K562 (cell line): Measurements from ENCODE around the gene HMGCLL1. TPM values are rescaled to one million over a fixed set of nuclear protein-coding genes. Genes with fewer than 3 reads are reported as not detected.

Experiments used
- ATAC-seq: fragments of 200-7000 bp; cut with Tn5 transposase; 3 replicates; pipeline ENCODE4 v1.9.1; 2020; ENCODE audit warnings: moderate library complexity
- BruUV-seq: library from RNA; stranded (reverse); fragments of 400-500 nt; replicated peaks from 2 replicates; lab custom pipeline; 2021; lab: Mats Ljungman, UMichigan
- CTCF ChIA-PET: fragments of 300-600 bp; formaldehyde crosslinking; extraction: SDS; loops from one replicate; lab custom pipeline; 2021; ENCODE audit warnings: low intra/inter-chr PET ratio; lab: Yijun Ruan, JAX
- POLR2A ChIA-PET: fragments of 300-600, 350-650 bp; sonication (Branson Sonifier 250); formaldehyde crosslinking; extraction: SDS; loops from one replicate; lab custom pipeline; 2021; ENCODE audit warnings: antibody characterized with exemption, inconsistent platforms; lab: Yijun Ruan, JAX
- DNase-seq, 4 experiments: peaks; one replicate each; pipeline versions ENCODE4 v3.0.0 to v3.0.0-alpha.2; 2011 to 2018; ENCODE audit warnings: low spot score in 3 of 4, mixed read lengths in 3 of 4; ENCODE audit errors: extremely low read depth in 1 of 4
- FAIRE-seq: peaks from 2 replicates; lab custom pipeline; 2011; peaks lifted over from hg19 to GRCh38; lab: Jason Lieb, UNC
- H2AFZ ChIP-seq: 2 replicates; pipeline ENCODE4 v1.6.0; 2011; ENCODE audit warnings: low read depth, low read length, control low read depth, inconsistent platforms
- H3K27ac ChIP-seq: fragments of 200-600 bp; 3 replicates; pipeline ENCODE4 v1.8.0; 2011; ENCODE audit warnings: low read depth, mild to moderate bottlenecking, control low read depth, inconsistent platforms, low read length, moderate library complexity, mixed read lengths; ENCODE audit errors: extremely low read depth
- H3K27me3 ChIP-seq, 2 experiments: fragments of 300-600 bp in 1 of 2; 2 replicates in 1 of 2; 3 replicates in 1 of 2; pipeline versions ENCODE4 v1.6.0 to v1.8.0; 2011; ENCODE audit warnings: inconsistent platforms in 2 of 2, low read length in 2 of 2, mild to moderate bottlenecking in 1 of 2, mixed read lengths in 1 of 2, moderate library complexity in 1 of 2; ENCODE audit not compliant: control insufficient read depth in 2 of 2, insufficient read depth in 2 of 2
- H3K36me3 ChIP-seq: fragments of 300-600 bp; 3 replicates; pipeline ENCODE4 v1.8.0; 2011; ENCODE audit warnings: mild to moderate bottlenecking, low read length, inconsistent platforms; ENCODE audit not compliant: control insufficient read depth, insufficient read depth
- H3K4me1 ChIP-seq, 2 experiments: fragments of 200-600 bp in 1 of 2; replicated peaks in 1 of 2; 2 replicates in 1 of 2; 3 replicates in 1 of 2; pipeline versions ENCODE4 v1.5.1 to v1.8.0; 2011; ENCODE audit warnings: inconsistent platforms in 2 of 2, low read length in 2 of 2, mild to moderate bottlenecking in 1 of 2, mixed read lengths in 1 of 2, moderate library complexity in 1 of 2; ENCODE audit not compliant: control insufficient read depth in 2 of 2, insufficient read depth in 2 of 2
- H3K4me2 ChIP-seq: 2 replicates; pipeline ENCODE4 v1.6.1; 2011; ENCODE audit warnings: low read length, control low read depth, inconsistent platforms, mixed read lengths; ENCODE audit not compliant: insufficient read depth
- H3K4me3 ChIP-seq: fragments of 200-600 bp; sonication (generic), shearing (Covaris generic); 2 replicates; pipeline ENCODE4 v1.5.1; 2016; ENCODE audit warnings: control low read depth, inconsistent platforms
- H3K79me2 ChIP-seq: fragments of 200-600 bp; 3 replicates; pipeline ENCODE4 v1.8.0; 2011; ENCODE audit warnings: low read length, inconsistent platforms; ENCODE audit not compliant: control insufficient read depth, insufficient read depth
- H3K9ac ChIP-seq, 2 experiments: 2 replicates each; pipeline versions ENCODE4 v1.6.0 to v1.6.1; 2011; ENCODE audit warnings: low read depth in 2 of 2, low read length in 2 of 2, control low read depth in 1 of 2, inconsistent platforms in 1 of 2, mild to moderate bottlenecking in 1 of 2, mixed read lengths in 1 of 2; ENCODE audit not compliant: insufficient read depth in 1 of 2
- H3K9me1 ChIP-seq: one replicate; pipeline ENCODE4 v1.6.0; 2011; ENCODE audit warnings: inconsistent platforms, mild to moderate bottlenecking, low read length, moderate library complexity; ENCODE audit not compliant: control insufficient read depth, insufficient read depth
- H3K9me3 ChIP-seq: replicated peaks from 2 replicates; pipeline ENCODE4 v1.5.1; 2011; ENCODE audit warnings: low read depth, low read length, inconsistent platforms; ENCODE audit not compliant: control insufficient read depth, insufficient read depth
- H4K20me1 ChIP-seq: replicated peaks from 2 replicates; pipeline ENCODE4 v1.6.1; 2011; ENCODE audit warnings: low read length, inconsistent platforms, mixed read lengths; ENCODE audit not compliant: control insufficient read depth, insufficient read depth
- HLTF ChIP-seq: fragments of 450-650 bp; IDR thresholded peaks from 2 replicates; pipeline ENCODE4 v1.6.1; 2016
- MTA2 ChIP-seq: fragments of 450-650 bp; IDR thresholded peaks from 2 replicates; pipeline ENCODE4 v1.6.1; 2016; ENCODE audit warnings: low read depth
- RAD21 ChIP-seq, 2 experiments: fragments of 250-450 bp in 1 of 2; fragments of 450-650 bp in 1 of 2; sonication (Bioruptor Pico) in 1 of 2; formaldehyde crosslinking in 1 of 2; IDR thresholded peaks in 1 of 2; conservative IDR thresholded peaks in 1 of 2; 2 replicates each; pipeline versions ENCODE4 v1.4.0 to v1.8.0; 2020 to 2022; ENCODE audit warnings: mild to moderate bottlenecking in 2 of 2, moderate library complexity in 1 of 2
- SAFB ChIP-seq: fragments of 200-400 bp; formaldehyde crosslinking; IDR thresholded peaks from 2 replicates; pipeline ENCODE4 v1.6.1; 2017; ENCODE audit warnings: low read depth, low read length, borderline replicate concordance
- TFAP4 ChIP-seq: sonication (generic); formaldehyde crosslinking; IDR thresholded peaks from 2 replicates; pipeline ENCODE4 v1.8.0; 2022; ENCODE audit warnings: missing genetic modification reagents, mild to moderate bottlenecking, moderate library complexity, borderline replicate concordance
- TSC22D4 ChIP-seq: fragments of 450-650 bp; IDR thresholded peaks from 2 replicates; pipeline ENCODE4 v1.6.1; 2016; ENCODE audit warnings: missing genetic modification characterization, missing biosample characterization, control low read depth
- ZNF140 ChIP-seq: fragments of 250-450 bp; sonication (Bioruptor Pico); IDR thresholded peaks from 2 replicates; pipeline ENCODE4 v1.8.0; 2021; ENCODE audit warnings: moderate library complexity, mild to moderate bottlenecking, inconsistent platforms
- ZNF274 ChIP-seq: IDR thresholded peaks from 2 replicates; pipeline ENCODE4 v1.6.1; 2011; ENCODE audit warnings: low read depth, mild to moderate bottlenecking, low read length, moderate library complexity, borderline replicate concordance
- WGBS: fragments of 100-300 bp; shearing (Covaris generic); methylation state at CpG from one replicate; pipeline ENCODE4 v1.1.6; 2016; ENCODE audit warnings: low coverage, mixed read lengths; ENCODE audit not compliant: insufficient coverage; ENCODE audit errors: missing lambda C conversion rate; 5-methylcytosine and 5-hydroxymethylcytosine counted together
- in situ Hi-C: fragments of 300-500 bp; cut with MboI; formaldehyde crosslinking; loops from 4 replicates; pipeline ENCODE4 v1.15.0; 2018; ENCODE audit warnings: inconsistent platforms, mixed read lengths
- intact Hi-C: fragments of 100-400 bp; cut with micrococcal nuclease; formaldehyde crosslinking; loops from 2 replicates; pipeline ENCODE4 v1.14.2; 2022
- polyA plus RNA-seq, 8 experiments: library from polyadenylated mRNA; depleted of rRNA in 4 of 8; stranded (reverse) in 5 of 8; unstranded in 3 of 8; fragments of >200 nt; fragmentation: Nextera tagmentation in 2 of 8; fragmentation: Illumina TruSeq in 1 of 8; extraction: Ambion mirVana in 2 of 8; extraction: Trizol in 1 of 8; gene quantifications; 2 replicates each; pipeline versions ENCODE4 v1.2.1 to v1.2.3, GENCODE V29; 2011 to 2014; ENCODE audit warnings: inconsistent platforms in 1 of 8, missing spikeins in 1 of 8
- total RNA-seq, 7 experiments: library from RNA; depleted of rRNA in 6 of 7; stranded (reverse); fragments of >200 nt in 6 of 7; fragmentation: Illumina TruSeq in 2 of 7; extraction: Trizol in 2 of 7; gene quantifications; 2 replicates each; pipeline versions ENCODE4 v1.2.1 to v1.2.3, GENCODE V29; 2011 to 2021; ENCODE audit warnings: low replicate concordance in 1 of 7
- TF ChIP-seq, protein P1 (sequence below), 2 experiments: fragments of 450-650 bp; formaldehyde crosslinking in 1 of 2; IDR thresholded peaks; 2 replicates each; pipeline versions ENCODE4 v1.4.0 to v1.6.1; 2014 to 2020; ENCODE audit warnings: mild to moderate bottlenecking in 2 of 2, borderline replicate concordance in 1 of 2, low read depth in 1 of 2
- TF ChIP-seq, protein P2 (sequence below), 3 experiments: IDR thresholded peaks in 2 of 3; conservative IDR thresholded peaks in 1 of 3; 2 replicates each; pipeline ENCODE4 v1.5.1; 2011 to 2012; ENCODE audit warnings: low read length in 3 of 3, mild to moderate bottlenecking in 3 of 3, control low read depth in 2 of 3, improper control_type of control experiment in 1 of 3, inconsistent platforms in 1 of 3, low read depth in 1 of 3, mixed read lengths in 1 of 3, moderate library complexity in 1 of 3; ENCODE audit not compliant: insufficient read depth in 2 of 3

HMGCLL1 gene
- total and polyA plus RNA-seq, 9 of the 15 experiments (the other 6 are each of a cell fraction or from before 2014, with no cell fraction given) = not detected

- ChIA-PET POLR2A (no interaction called here), CTCF (interaction anchor here (0.7 to 0.9 kb wide), 2 partner anchors 847 to 1147 kb away, joined by 3 to 4 read pairs; no protein-coding TSS in a partner anchor)
- FAIRE-seq = peak; percentile 15
- TF ChIP-seq, protein P1, sequence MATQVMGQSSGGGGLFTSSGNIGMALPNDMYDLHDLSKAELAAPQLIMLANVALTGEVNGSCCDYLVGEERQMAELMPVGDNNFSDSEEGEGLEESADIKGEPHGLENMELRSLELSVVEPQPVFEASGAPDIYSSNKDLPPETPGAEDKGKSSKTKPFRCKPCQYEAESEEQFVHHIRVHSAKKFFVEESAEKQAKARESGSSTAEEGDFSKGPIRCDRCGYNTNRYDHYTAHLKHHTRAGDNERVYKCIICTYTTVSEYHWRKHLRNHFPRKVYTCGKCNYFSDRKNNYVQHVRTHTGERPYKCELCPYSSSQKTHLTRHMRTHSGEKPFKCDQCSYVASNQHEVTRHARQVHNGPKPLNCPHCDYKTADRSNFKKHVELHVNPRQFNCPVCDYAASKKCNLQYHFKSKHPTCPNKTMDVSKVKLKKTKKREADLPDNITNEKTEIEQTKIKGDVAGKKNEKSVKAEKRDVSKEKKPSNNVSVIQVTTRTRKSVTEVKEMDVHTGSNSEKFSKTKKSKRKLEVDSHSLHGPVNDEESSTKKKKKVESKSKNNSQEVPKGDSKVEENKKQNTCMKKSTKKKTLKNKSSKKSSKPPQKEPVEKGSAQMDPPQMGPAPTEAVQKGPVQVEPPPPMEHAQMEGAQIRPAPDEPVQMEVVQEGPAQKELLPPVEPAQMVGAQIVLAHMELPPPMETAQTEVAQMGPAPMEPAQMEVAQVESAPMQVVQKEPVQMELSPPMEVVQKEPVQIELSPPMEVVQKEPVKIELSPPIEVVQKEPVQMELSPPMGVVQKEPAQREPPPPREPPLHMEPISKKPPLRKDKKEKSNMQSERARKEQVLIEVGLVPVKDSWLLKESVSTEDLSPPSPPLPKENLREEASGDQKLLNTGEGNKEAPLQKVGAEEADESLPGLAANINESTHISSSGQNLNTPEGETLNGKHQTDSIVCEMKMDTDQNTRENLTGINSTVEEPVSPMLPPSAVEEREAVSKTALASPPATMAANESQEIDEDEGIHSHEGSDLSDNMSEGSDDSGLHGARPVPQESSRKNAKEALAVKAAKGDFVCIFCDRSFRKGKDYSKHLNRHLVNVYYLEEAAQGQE (IDR thresholded peaks at IDR 0.05; ENCODE audit: borderline replicate concordance) = 0 out of 2 replicates have a peak, but pooled peaks have one; percentile 9
- TF ChIP-seq, protein P1 (CRISPR knock-in tag; IDR thresholded peaks at IDR 0.05; ENCODE audit: low read depth) = no peak
- TF ChIP-seq RAD21 (CRISPR knock-in tag; conservative IDR thresholded peaks at IDR 0.05 in 1 of 2, IDR thresholded peaks at IDR 0.05 in 1 of 2) (peak; percentile 37 to 58), TFAP4 (CRISPR knock-in tag) (no peak), ZNF274 (no peak), SAFB (no peak), HLTF (no peak), MTA2 (no peak), ZNF140 (CRISPR knock-in tag) (no peak), TSC22D4 (tag) (no peak)
- TF ChIP-seq, protein P2, sequence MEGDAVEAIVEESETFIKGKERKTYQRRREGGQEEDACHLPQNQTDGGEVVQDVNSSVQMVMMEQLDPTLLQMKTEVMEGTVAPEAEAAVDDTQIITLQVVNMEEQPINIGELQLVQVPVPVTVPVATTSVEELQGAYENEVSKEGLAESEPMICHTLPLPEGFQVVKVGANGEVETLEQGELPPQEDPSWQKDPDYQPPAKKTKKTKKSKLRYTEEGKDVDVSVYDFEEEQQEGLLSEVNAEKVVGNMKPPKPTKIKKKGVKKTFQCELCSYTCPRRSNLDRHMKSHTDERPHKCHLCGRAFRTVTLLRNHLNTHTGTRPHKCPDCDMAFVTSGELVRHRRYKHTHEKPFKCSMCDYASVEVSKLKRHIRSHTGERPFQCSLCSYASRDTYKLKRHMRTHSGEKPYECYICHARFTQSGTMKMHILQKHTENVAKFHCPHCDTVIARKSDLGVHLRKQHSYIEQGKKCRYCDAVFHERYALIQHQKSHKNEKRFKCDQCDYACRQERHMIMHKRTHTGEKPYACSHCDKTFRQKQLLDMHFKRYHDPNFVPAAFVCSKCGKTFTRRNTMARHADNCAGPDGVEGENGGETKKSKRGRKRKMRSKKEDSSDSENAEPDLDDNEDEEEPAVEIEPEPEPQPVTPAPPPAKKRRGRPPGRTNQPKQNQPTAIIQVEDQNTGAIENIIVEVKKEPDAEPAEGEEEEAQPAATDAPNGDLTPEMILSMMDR (IDR thresholded peaks at IDR 0.05 in 2 of 3, conservative IDR thresholded peaks at IDR 0.05 in 1 of 3; ENCODE audit: insufficient read depth in 2 of 3, low read depth in 1 of 3, low read length in 3 of 3) = peak in 1 of 3 experiments; percentile 33; a peak in 1 of 6 replicates
These were observed 133.3 kb downstream of the HMGCLL1 start for GRCh38 chr6:55445648-55446204.

More at GRCh38 chr6:55445648-55446204, 133.3 kb downstream of the HMGCLL1 start:
- H3K4me1 ChIP-seq = no peaks in the 10 kb centered on the region
- no peak overlapping the region for H3K4me2 ChIP-seq
- H3K4me3 ChIP-seq = no peak overlapping the region
- no peaks in the 10 kb centered on the region for H4K20me1 ChIP-seq
- H3K27me3 ChIP-seq = no peaks in the 10 kb centered on the region
- DNase-seq (peak in 1 of 4 experiments; percentile 12), ATAC-seq (no peak)
- no peaks in the 10 kb centered on the region for H3K9me3 ChIP-seq
- no peaks in the 10 kb centered on the region for H3K36me3 ChIP-seq
- intact Hi-C loops (no loop called here), in situ Hi-C loops (no loop called here)
- 0% methylated on average over 1 of the region's 1 CpG for WGBS
- no peak overlapping the region for H2AFZ ChIP-seq
- no TSS peak for BruUV-seq
- H3K27ac ChIP-seq = no peak overlapping the region
- H3K9me1 ChIP-seq = no peaks in the 10 kb centered on the region
- no peak overlapping the region for H3K9ac ChIP-seq
- no peaks in the 10 kb centered on the region for H3K79me2 ChIP-seq
